Kidney epithelial cell (primary cell): ENCODE results near the gene ADRA2C. TPM values are rescaled to one million over a fixed set of nuclear protein-coding genes. Genes with fewer than 3 reads are reported as not detected.

Source experiments
- DNase-seq: peaks from one replicate; pipeline ENCODE4 v3.0.0-alpha.2; 2010; ENCODE audit warnings: low read depth
- H3K27me3 ChIP-seq: 2 replicates; pipeline ENCODE4 v1.6.0; 2011; ENCODE audit warnings: low read length; ENCODE audit not compliant: control insufficient read depth, insufficient read depth
- H3K36me3 ChIP-seq: 2 replicates; pipeline ENCODE4 v1.5.1; 2011; ENCODE audit warnings: low read length; ENCODE audit not compliant: control insufficient read depth, insufficient read depth
- H3K4me3 ChIP-seq: 2 replicates; pipeline ENCODE4 v1.5.1; 2011; ENCODE audit warnings: low read depth, mild to moderate bottlenecking, control low read depth, low read length
- CTCF ChIP-seq: IDR thresholded peaks from 2 replicates; pipeline ENCODE4 v1.5.1; 2011; ENCODE audit warnings: mild to moderate bottlenecking, moderate library complexity, low read length, control low read depth, inconsistent platforms; ENCODE audit not compliant: insufficient read depth, poor library complexity, severe bottlenecking
- total RNA-seq: library from RNA; depleted of rRNA; stranded (reverse); fragments of >200 nt; gene quantifications from 2 replicates; pipeline ENCODE4 v1.2.3, GENCODE V29; 2015

The ADRA2C gene
- total RNA-seq, 1 donor from 2014 or later, result 1.0 TPM

GRCh38 chr4:3736806-3737205, 29.4 kb upstream of the ADRA2C start:
- TF ChIP-seq CTCF, result no peak
- no peaks in the 10 kb centered on the region for H3K27me3 ChIP-seq
- no peak overlapping the region for H3K4me3 ChIP-seq
- no peaks in the 10 kb centered on the region for H3K36me3 ChIP-seq
- DNase-seq, result no peak

GRCh38 chr4:3739577-3739976, 26.6 kb upstream of the ADRA2C start:
- no peaks in the 10 kb centered on the region for H3K36me3 ChIP-seq
- H3K27me3 ChIP-seq, result peaks cover 5% of the 10 kb centered on the region
- TF ChIP-seq CTCF, result no peak
- DNase-seq, result no peak
- H3K4me3 ChIP-seq, result no peak overlapping the region

GRCh38 chr4:3740256-3740655, 25.9 kb upstream of the ADRA2C start:
- H3K27me3 ChIP-seq, result peaks cover 7% of the 10 kb centered on the region
- TF ChIP-seq CTCF, result no peak
- no peak overlapping the region for H3K4me3 ChIP-seq
- no peaks in the 10 kb centered on the region for H3K36me3 ChIP-seq
- DNase-seq, result no peak

- no peak for TF ChIP-seq CTCF
- Histone ChIP-seq H3K27me3 (peaks cover 7% of the 10 kb centered on the region), H3K4me3 (no peak overlapping the region), H3K36me3 (no peaks in the 10 kb centered on the region)
- DNase-seq, result no peak
Measured at GRCh38 chr4:3741217-3742011, 24.8 kb upstream of the ADRA2C start.

GRCh38 chr4:3742610-3743009, 23.6 kb upstream of the ADRA2C start:
- no peak for TF ChIP-seq CTCF
- H3K4me3 ChIP-seq, result no peak overlapping the region
- no peak for DNase-seq
- no peaks in the 10 kb centered on the region for H3K36me3 ChIP-seq
- H3K27me3 ChIP-seq, result peaks cover 10% of the 10 kb centered on the region

GRCh38 chr4:3744232-3744631, 22.0 kb upstream of the ADRA2C start:
- Histone ChIP-seq H3K36me3 (no peaks in the 10 kb centered on the region), H3K27me3 (peaks cover 15% of the 10 kb centered on the region), H3K4me3 (no peak overlapping the region)
- no peak for TF ChIP-seq CTCF
- DNase-seq, result no peak
